CD14-positive monocyte (primary cell): ENCODE results near the gene CDH4. TPM values are rescaled to one million over a fixed set of nuclear protein-coding genes. Genes with fewer than 3 reads are reported as not detected.
A peak's percentile ranks its signal among the peaks of the same experiment; 100 is the strongest.

Source experiments
- DNase-seq, 3 donors: peaks; one replicate each; pipeline ENCODE4 v3.0.0-alpha.2; 2011 to 2022
- H2AFZ ChIP-seq: 2 replicates; pipeline ENCODE4 v1.6.0; 2012; ENCODE audit warnings: mild to moderate bottlenecking, low read depth, low read length, inconsistent platforms; ENCODE audit not compliant: insufficient read depth, poor library complexity, severe bottlenecking
- H3K27ac ChIP-seq, 2 donors: 1 replicate in 1 of 2; 2 replicates in 1 of 2; pipeline ENCODE4 v1.5.1; 2012 to 2013; ENCODE audit warnings: low read length in 2 of 2, control low read depth in 1 of 2, inconsistent platforms in 1 of 2, low read depth in 1 of 2, mild to moderate bottlenecking in 1 of 2
- H3K27me3 ChIP-seq, 2 donors: one replicate each; pipeline versions ENCODE4 v1.6.0 to v1.6.1; 2011 to 2013; ENCODE audit warnings: low read length in 2 of 2; ENCODE audit not compliant: control insufficient read depth in 2 of 2, insufficient read depth in 2 of 2
- H3K36me3 ChIP-seq, 2 donors: replicated peaks in 1 of 2; 1 replicate in 1 of 2; 2 replicates in 1 of 2; pipeline versions ENCODE4 v1.5.1 to v1.6.1; 2012 to 2013; ENCODE audit warnings: low read length in 2 of 2, control low read depth in 1 of 2, inconsistent platforms in 1 of 2, mild to moderate bottlenecking in 1 of 2; ENCODE audit not compliant: insufficient read depth in 2 of 2, control insufficient read depth in 1 of 2
- H3K4me1 ChIP-seq, 2 donors: 1 replicate in 1 of 2; 2 replicates in 1 of 2; pipeline versions ENCODE4 v1.5.1 to v1.6.1; 2012 to 2013; ENCODE audit warnings: low read length in 2 of 2, control low read depth in 1 of 2, inconsistent platforms in 1 of 2, mild to moderate bottlenecking in 1 of 2, moderate library complexity in 1 of 2; ENCODE audit not compliant: insufficient read depth in 2 of 2, control insufficient read depth in 1 of 2
- H3K4me2 ChIP-seq: replicated peaks from 2 replicates; pipeline ENCODE3; 2012; ENCODE audit warnings: low read length, moderate library complexity, mild to moderate bottlenecking; ENCODE audit not compliant: poor library complexity, severe bottlenecking; ENCODE audit errors: extremely low read depth
- H3K4me3 ChIP-seq, 3 experiments: fragments of 200-600 bp in 1 of 3; sonication (generic) in 1 of 3; replicated peaks in 1 of 3; 1 replicate in 2 of 3; 2 replicates in 1 of 3; pipeline ENCODE4 v1.5.1; 2011 to 2013; ENCODE audit warnings: low read length in 3 of 3, mild to moderate bottlenecking in 3 of 3, control low read depth in 2 of 3, low read depth in 2 of 3, inconsistent platforms in 1 of 3, moderate library complexity in 1 of 3
- H3K79me2 ChIP-seq: 2 replicates; pipeline ENCODE4 v1.6.0; 2012; ENCODE audit warnings: mild to moderate bottlenecking, control low read depth, inconsistent platforms, low read length, moderate library complexity; ENCODE audit not compliant: insufficient read depth
- H3K9ac ChIP-seq: 2 replicates; pipeline ENCODE4 v1.6.0; 2017; ENCODE audit warnings: low read length, mild to moderate bottlenecking; ENCODE audit not compliant: insufficient read depth, poor library complexity, severe bottlenecking
- H3K9me3 ChIP-seq, 2 donors: replicated peaks in 1 of 2; 1 replicate in 1 of 2; 2 replicates in 1 of 2; pipeline versions ENCODE4 v1.5.1 to v1.6.1; 2012 to 2013; ENCODE audit warnings: low read length in 2 of 2, control low read depth in 1 of 2; ENCODE audit not compliant: control insufficient read depth in 1 of 2, insufficient read depth in 1 of 2
- H4K20me1 ChIP-seq: 2 replicates; pipeline ENCODE4 v1.6.0; 2012; ENCODE audit warnings: mild to moderate bottlenecking, low read length, control low read depth, moderate library complexity; ENCODE audit not compliant: insufficient read depth
- H3K27ac Mint-ChIP-seq, 7 donors: one replicate each; pipeline ENCODE4 v1.8.0; 2020; ENCODE audit warnings: mild to moderate bottlenecking in 7 of 7, mixed read lengths in 7 of 7, moderate library complexity in 6 of 7, inconsistent platforms in 2 of 7
- H3K27me3 Mint-ChIP-seq, 3 donors: one replicate each; pipeline ENCODE4 v1.8.0; 2021 to 2022; ENCODE audit warnings: low read depth in 3 of 3, mild to moderate bottlenecking in 3 of 3, mixed read lengths in 3 of 3, moderate library complexity in 3 of 3, inconsistent platforms in 1 of 3
- H3K36me3 Mint-ChIP-seq, 2 donors: one replicate each; pipeline ENCODE4 v1.8.0; 2020; ENCODE audit warnings: mixed read lengths in 2 of 2, inconsistent platforms in 1 of 2, mild to moderate bottlenecking in 1 of 2
- H3K4me1 Mint-ChIP-seq: one replicate; pipeline ENCODE4 v1.8.0; 2020; ENCODE audit warnings: mild to moderate bottlenecking, mixed read lengths
- H3K4me3 Mint-ChIP-seq, 2 donors: one replicate each; pipeline ENCODE4 v1.8.0; 2020; ENCODE audit warnings: mild to moderate bottlenecking in 2 of 2, mixed read lengths in 2 of 2, moderate library complexity in 1 of 2
- H3K9me3 Mint-ChIP-seq, 7 donors: one replicate each; pipeline ENCODE4 v1.8.0; 2020 to 2022; ENCODE audit warnings: mixed read lengths in 7 of 7, mild to moderate bottlenecking in 6 of 7, moderate library complexity in 6 of 7, inconsistent platforms in 2 of 7
- CTCF ChIP-seq: fragments of 200-600 bp; IDR thresholded peaks from one replicate; pipeline ENCODE4 v1.8.0; 2022; ENCODE audit warnings: antibody characterized with exemption, mild to moderate bottlenecking
- WGBS: methylation state at CpG from one replicate; pipeline ENCODE4 v1.1.5; 2013; ENCODE audit warnings: missing lambda C conversion rate; ENCODE audit not compliant: insufficient coverage; 5-methylcytosine and 5-hydroxymethylcytosine counted together
- intact Hi-C, 2 donors: fragments of 100-400 bp; cut with micrococcal nuclease; formaldehyde crosslinking; loops; one replicate each; pipeline versions ENCODE4 v1.15.0 to v1.15.1; 2023
- polyA plus RNA-seq, 3 donors: library from polyadenylated mRNA; depleted of rRNA in 1 of 3; unstranded in 2 of 3; stranded (reverse) in 1 of 3; fragments of 300-500 nt in 2 of 3; fragments of >200 nt in 1 of 3; fragmentation: Illumina TruSeq in 2 of 3; gene quantifications; 1 replicate in 2 of 3; 2 replicates in 1 of 3; pipeline ENCODE4 v1.2.3, GENCODE V29; 2012 to 2021

The CDH4 gene
- polyA plus RNA-seq, 3 donors, result not detected

GRCh38 chr20:61865353-61865752 lies 613.3 kb downstream of the CDH4 start:
- H3K9me3 ChIP-seq, result peaks cover 4 to 94% of the 10 kb centered on the region in 2 donors
- H3K36me3 Mint-ChIP-seq, result no peaks in the 10 kb centered on the region
- no peaks in the 10 kb centered on the region for H3K27me3 ChIP-seq
- no peak overlapping the region for H3K4me3 Mint-ChIP-seq
- H3K27ac Mint-ChIP-seq, result peak overlapping the region in 1 of 7 donors; percentile 15
- intact Hi-C loops, result no loop called here
- H3K4me1 ChIP-seq, result no peaks in the 10 kb centered on the region
- H3K9ac ChIP-seq, result no peak overlapping the region
- no peaks in the 10 kb centered on the region for H3K4me1 Mint-ChIP-seq
- H3K9me3 Mint-ChIP-seq, result peaks cover 0 to 66% (median 40%) of the 10 kb centered on the region in 7 donors
- no peak for TF ChIP-seq CTCF
- H3K79me2 ChIP-seq, result no peaks in the 10 kb centered on the region
- H4K20me1 ChIP-seq, result no peaks in the 10 kb centered on the region
- no peak overlapping the region for H3K4me2 ChIP-seq
- no peak overlapping the region for H2AFZ ChIP-seq
- DNase-seq, result no peak
- H3K27me3 Mint-ChIP-seq, result peaks cover 0 to 2% (median 2%) of the 10 kb centered on the region in 3 donors
- H3K4me3 ChIP-seq, result no peak overlapping the region
- no peaks in the 10 kb centered on the region for H3K36me3 ChIP-seq
- H3K27ac ChIP-seq, result no peak overlapping the region
- 63% methylated on average over 1 of the region's 1 CpG for WGBS

GRCh38 chr20:61866165-61866564 lies 614.1 kb downstream of the CDH4 start:
- Mint-ChIP-seq H3K36me3 (no peaks in the 10 kb centered on the region), H3K9me3 (peaks cover 0 to 68% (median 40%) of the 10 kb centered on the region in 7 donors), H3K27ac (no peak overlapping the region), H3K4me3 (no peak overlapping the region), H3K27me3 (peaks cover 0 to 2% (median 2%) of the 10 kb centered on the region in 3 donors), H3K4me1 (no peaks in the 10 kb centered on the region)
- intact Hi-C loops, result no loop called here
- 88% methylated on average over 1 of the region's 5 CpGs for WGBS
- no peak overlapping the region for H3K27ac ChIP-seq
- H3K36me3 ChIP-seq, result no peaks in the 10 kb centered on the region
- H3K79me2 ChIP-seq, result no peaks in the 10 kb centered on the region
- no peaks in the 10 kb centered on the region for H3K4me1 ChIP-seq
- TF ChIP-seq CTCF, result no peak
- DNase-seq, result no peak
- H3K9me3 ChIP-seq, result peaks cover 4 to 90% of the 10 kb centered on the region in 2 donors
- no peak overlapping the region for H3K4me2 ChIP-seq
- H3K9ac ChIP-seq, result no peak overlapping the region
- no peaks in the 10 kb centered on the region for H4K20me1 ChIP-seq
- H3K27me3 ChIP-seq, result no peaks in the 10 kb centered on the region
- H3K4me3 ChIP-seq, result no peak overlapping the region
- H2AFZ ChIP-seq, result no peak overlapping the region
